SKM-1 (cell line): ENCODE data around the gene ACAD10.
"Not testable (repeated sequence)": the region's sequence is repeated elsewhere in the genome, so short reads cannot be mapped to it uniquely, and the experiment has no call there.

Experiments used
- DNase-seq: peaks from one replicate; lab custom pipeline; 2025; ENCODE audit not compliant: unreplicated experiment; lab: John Stamatoyannopoulos, UW

The ACAD10 gene

GRCh38 chr12:111685811-111686573 is at the start of gene ACAD10, which contains the start of gene BRAP:
TSS of gene ACAD10 (plus strand) at chr12:111686053. CDS start at chr12:111692710, 6,657 bp downstream.
TSS of gene BRAP (minus strand) at chr12:111685956. CDS start at chr12:111685792, 164 bp downstream.
- peak; percentile 45 for DNase-seq

- DNase-seq = no peak
These were observed 49.5 kb upstream of the ACAD10 start for GRCh38 chr12:111636209-111636945.

GRCh38 chr12:111638556-111638955 is 47.3 kb upstream of the ACAD10 start:
- DNase-seq = no peak

GRCh38 chr12:111640506-111640905 is 45.3 kb upstream of the ACAD10 start:
- no peak for DNase-seq

GRCh38 chr12:111642681-111643426 is 43.0 kb upstream of the ACAD10 start:
- DNase-seq = no peak

- no peak for DNase-seq
These were observed 42.4 kb upstream of the ACAD10 start for GRCh38 chr12:111643427-111643826.

- no peak for DNase-seq
These were observed 40.4 kb upstream of the ACAD10 start for GRCh38 chr12:111645433-111645832.

GRCh38 chr12:111650912-111651311 is 34.9 kb upstream of the ACAD10 start:
- no peak for DNase-seq

- DNase-seq = not testable (repeated sequence)
These were observed 33.3 kb upstream of the ACAD10 start for GRCh38 chr12:111652530-111652929.

- no peak for DNase-seq
These were observed 32.3 kb upstream of the ACAD10 start for GRCh38 chr12:111653596-111653995.

GRCh38 chr12:111655356-111655755 is 30.5 kb upstream of the ACAD10 start:
- no peak for DNase-seq

GRCh38 chr12:111656016-111656415 is 29.8 kb upstream of the ACAD10 start:
- no peak for DNase-seq

- DNase-seq = no peak
These were observed 21.4 kb upstream of the ACAD10 start for GRCh38 chr12:111664499-111664898.

- no peak for DNase-seq
These were observed 20.6 kb upstream of the ACAD10 start for GRCh38 chr12:111664961-111665865.

- no peak for DNase-seq
These were observed 13.0 kb upstream of the ACAD10 start for GRCh38 chr12:111672822-111673381.

- no peak for DNase-seq
These were observed 12.3 kb upstream of the ACAD10 start for GRCh38 chr12:111673503-111673902.

- no peak for DNase-seq
These were observed 8.7 kb upstream of the ACAD10 start for GRCh38 chr12:111677186-111677585.

- DNase-seq = not testable (repeated sequence)
These were observed 1.2 kb upstream of the ACAD10 start for GRCh38 chr12:111684485-111685198.

- no peak for DNase-seq
These were observed 487 bp upstream of the ACAD10 start for GRCh38 chr12:111685322-111685810.
